AML-193 (cell line): ENCODE results near the gene GJE1.
A peak's percentile ranks its signal among the peaks of the same experiment; 100 is the strongest.
"Not testable (repeated sequence)": the region's sequence is repeated elsewhere in the genome, so short reads cannot be mapped to it uniquely, and the experiment has no call there.

Experiments
- DNase-seq, 2 experiments: peaks; one replicate each; lab custom pipeline; 2025; lab: John Stamatoyannopoulos, UW

The GJE1 gene

DNA sequence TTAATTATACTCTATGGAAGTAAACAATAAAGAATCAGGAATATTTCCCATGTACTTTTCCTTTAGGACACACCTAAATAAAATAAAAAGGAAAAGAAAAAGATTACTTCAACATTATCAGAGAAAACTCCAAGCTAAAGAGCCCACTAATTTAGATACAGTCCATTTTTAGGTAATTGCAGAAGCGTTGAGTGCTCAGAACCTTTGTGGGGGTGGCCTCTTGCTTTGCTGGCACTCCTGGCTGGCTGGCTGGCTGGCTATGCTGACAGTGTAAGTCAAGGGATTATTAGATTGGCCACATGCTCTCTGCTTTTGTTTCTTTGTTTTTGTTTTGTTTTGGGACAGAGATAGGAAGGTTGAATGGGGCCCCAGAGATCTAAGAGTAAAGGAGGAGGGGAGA is at the start of gene GJE1:
TSS of gene GJE1 (plus strand) at position 301 of the 400 bp plus-strand sequence. CDS start 234 bp downstream, outside the sequence.
- no peak for DNase-seq

DNA sequence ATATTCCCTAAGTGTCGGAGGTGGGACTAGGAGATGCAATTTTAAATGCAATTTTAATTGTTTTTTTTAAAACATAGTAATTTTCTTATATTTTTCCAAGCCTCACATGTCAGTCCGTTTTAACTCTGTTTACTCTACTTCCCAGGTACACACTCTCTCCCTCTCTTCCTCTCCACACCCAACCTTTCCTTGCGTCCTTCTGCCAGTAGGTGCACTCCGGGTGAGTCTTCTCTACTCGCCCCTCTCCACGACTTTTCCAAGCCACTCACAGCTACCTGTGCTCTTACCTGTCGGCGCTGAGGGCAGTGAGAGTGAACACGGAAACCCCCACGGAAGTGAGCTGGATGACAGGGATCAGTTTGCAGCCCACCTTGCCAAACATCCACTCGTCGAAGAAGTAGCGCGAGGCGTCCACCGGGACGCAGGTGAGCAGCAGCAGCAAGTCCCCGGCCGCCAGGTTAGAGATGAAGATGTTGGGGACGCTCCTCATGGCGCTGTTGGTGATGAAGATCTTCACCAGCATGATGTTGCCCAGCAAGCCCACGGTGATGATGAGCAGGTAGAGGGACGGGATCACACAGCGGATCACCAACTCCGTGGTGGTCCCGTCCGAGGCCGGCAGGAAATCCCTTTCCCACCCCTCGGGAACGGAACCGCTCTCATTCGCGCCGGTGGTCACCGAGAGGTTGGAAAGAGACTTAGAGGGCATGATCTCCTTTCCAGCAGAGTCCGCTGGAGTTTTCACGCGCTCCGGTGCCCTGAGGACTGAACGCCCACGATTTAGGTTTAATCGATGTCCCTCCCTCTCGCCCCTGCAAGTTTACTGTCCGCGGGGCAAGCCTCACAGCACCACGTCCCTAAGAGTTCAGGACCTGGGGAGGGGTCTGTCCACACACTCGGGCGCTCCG is 44.5 kb upstream of the GJE1 start:
- DNase-seq = no peak

- DNase-seq = no peak
These were observed 43.9 kb upstream of the GJE1 start for GRCh38 chr6:142088858-142089216.

DNA sequence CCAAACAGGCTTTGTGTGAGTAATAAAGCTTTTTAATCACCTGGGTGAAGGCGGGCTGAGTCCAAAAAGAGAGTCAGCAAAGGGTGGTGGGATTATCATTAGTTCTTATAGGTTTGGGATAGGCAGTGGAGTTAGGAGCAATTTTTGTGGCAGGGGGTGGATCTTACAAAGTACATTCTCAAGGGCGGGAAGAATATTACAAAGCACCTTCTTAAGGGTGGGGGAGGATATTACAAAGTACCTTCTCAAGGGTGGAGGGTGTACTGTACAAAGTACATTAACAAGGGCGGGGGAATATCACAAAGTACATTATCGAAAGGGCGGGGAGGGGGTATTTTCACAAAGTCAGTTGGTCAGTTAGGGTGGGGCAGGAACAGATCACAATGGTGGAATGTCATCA is 27.9 kb upstream of the GJE1 start:
- not testable (repeated sequence) for DNase-seq

- not testable (repeated sequence) for DNase-seq
These were observed 21.9 kb upstream of the GJE1 start for GRCh38 chr6:142110820-142111219.

DNA sequence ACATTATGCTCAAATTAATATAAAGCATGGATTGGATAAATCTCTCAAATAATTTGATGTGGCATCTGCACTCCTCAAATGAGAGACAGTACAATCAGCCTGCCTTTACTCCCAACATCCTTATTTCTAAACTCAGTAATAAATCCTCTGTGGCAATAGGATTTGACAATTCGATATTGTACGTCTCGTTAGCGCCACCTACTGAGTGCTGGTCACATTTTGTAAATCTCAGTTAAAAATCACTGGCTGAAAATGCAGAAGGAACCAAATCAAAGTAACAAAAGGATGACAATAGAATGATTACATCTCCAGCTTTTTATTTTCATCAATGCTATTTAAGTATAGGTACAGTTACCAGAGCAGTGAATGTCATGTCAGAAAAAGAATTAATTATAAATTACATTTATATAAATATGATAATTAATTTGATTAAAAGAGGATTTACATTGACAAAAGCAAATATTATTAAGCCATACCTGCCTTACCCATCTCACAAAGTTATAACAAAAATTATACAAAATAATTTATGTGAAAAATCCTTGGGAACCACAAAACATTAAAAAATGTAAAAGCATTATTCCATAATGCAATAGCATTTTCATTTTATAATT is 20.2 kb upstream of the GJE1 start:
- peak; percentile 71 to 84 for DNase-seq

- DNase-seq = no peak
These were observed 15.4 kb upstream of the GJE1 start for GRCh38 chr6:142117366-142117765.

GRCh38 chr6:142118328-142118727 is 14.4 kb upstream of the GJE1 start:
- DNase-seq = no peak

DNA sequence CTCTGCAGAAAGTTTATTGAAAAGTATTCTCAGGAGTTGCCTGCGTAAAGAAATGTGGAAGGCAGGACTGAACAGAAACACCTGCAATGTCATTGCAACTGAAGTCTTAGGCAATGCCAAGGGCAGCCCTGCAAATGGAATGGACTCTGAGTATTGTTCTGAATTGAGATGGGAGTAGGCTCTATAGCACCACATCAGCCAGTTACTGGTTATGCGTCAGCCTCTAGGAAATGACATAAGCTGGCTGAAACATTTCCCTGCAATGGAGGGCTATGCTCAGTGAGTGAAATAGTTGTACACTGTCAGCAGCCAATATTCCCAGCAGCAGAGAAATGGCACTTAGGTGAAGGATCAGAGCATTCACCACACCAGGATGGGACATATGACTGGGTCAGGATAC is 13.8 kb upstream of the GJE1 start:
- no peak for DNase-seq

DNA sequence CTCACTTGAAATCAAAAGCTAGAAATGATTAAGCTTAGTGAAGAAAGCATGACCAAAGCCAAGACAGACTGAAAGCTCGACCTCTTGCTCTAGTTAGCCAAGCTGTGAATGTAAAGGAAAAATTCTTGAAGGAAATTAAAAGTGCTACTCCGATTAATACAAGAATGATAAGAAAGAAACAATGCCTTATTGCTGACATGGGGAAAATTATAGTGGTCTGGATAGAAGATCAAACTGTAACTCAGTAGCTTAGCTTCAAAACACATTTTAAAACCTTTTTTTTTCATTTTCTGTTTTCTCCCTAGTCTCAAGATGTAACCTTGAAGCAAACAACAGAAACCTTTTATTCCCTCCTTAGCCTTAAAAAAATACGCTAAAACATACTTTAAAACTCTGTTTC is 11.4 kb upstream of the GJE1 start:
- no peak for DNase-seq

DNA sequence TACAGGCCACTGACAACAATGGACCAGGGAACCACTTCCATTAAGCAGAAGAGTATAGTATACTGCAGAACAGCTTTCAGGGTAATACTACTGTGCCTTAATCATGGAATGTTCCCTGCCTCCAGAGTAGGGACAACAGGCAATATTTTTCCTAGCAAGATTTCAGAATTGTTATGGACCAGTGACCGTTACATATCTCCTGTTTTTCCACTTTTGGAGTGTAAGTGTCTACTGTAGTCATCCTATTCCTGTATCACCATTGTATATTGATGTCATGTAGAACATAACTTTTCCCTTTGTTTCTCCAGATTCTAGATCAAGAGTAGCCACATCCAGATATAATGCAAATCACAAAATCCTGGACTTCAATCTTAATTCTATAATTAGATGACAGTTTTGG is 1.9 kb upstream of the GJE1 start:
- no peak for DNase-seq

DNA sequence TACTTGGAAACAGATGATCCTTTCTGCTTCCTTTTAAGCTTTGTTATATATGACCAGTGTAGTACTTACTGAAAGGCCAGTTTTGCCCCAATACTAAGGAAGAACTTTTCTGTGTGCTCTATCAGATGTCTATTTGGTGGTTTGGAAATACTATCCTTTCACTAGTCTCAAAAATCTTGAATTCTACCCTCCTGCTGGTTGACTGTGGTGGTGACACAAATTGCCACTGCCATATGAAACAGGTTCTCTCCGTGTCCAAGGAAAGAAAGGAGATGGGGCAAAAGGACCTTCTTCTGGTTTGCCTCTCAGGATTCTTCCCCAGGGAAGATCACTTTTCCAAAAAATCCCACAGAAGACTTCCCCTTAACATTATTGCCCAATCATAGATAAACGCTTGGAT is 6.2 kb downstream of the GJE1 start:
- DNase-seq = no peak

DNA sequence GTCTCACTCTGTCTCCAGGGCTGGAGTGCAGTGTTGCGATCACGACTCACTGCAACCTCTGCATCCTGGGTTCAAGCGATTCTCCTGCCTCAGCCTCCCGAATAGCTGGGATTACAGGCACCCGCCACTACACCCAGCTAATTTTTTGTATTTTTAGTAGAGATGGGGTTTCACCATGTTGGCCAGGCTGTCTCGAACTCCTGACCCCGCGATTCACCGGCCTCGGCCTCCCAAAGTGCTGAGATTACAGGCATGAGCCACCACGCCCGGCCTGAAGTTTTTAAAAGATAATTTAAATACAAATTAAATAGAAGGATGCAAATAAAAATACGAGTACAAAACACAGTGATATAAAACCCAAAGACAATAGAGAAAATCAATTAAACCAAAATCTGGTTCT is 8.8 kb downstream of the GJE1 start:
- not testable (repeated sequence) for DNase-seq

DNA sequence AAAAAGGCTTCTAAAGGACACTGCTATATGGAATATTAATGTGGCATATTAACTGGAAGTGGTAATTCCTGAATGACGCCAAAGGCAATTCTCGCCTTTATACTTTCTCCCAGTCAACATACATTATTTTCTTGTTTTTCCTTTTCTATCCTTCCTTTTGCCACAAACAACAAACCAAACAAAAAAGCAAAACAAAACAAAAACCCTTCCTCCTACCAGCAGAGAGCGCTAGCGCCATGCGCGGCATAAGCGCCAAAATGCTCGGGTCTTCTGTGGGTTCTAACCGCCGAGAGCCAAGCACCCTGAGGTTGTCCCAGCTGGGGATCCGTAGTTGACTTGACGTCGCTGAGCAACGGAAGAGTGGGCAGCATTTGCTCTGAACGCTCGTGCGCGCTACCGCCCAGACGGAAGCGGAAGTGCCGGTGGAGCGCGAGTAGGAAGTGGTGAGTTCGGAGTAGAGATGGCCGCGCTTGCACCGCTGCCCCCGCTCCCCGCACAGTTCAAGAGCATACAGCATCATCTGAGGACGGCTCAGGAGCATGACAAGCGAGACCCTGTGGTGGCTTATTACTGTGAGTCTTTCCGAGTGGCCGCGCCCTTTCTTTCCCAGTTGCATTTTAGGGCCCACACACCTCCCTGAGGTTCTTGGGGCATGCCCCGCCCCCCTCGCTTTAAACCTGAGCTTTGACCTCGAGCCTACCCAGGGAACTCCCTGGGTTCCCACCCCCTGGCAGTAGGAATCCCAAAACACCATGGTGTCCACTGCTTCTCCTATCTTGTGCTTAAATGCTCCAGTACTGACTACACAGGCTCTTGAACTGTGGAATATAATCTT is 14.3 kb downstream of the GJE1 start, which contains the start of the genes NMBR and VTA1:
TSS of gene NMBR (minus strand) at position 295 of the 835 bp plus-strand sequence. CDS start 58,464 bp downstream, outside the sequence.
TSS of gene VTA1 (plus strand) at position 436 of the 835 bp plus-strand sequence. CDS start at position 461, 25 bp downstream.
- peak; percentile 99 for DNase-seq

DNA sequence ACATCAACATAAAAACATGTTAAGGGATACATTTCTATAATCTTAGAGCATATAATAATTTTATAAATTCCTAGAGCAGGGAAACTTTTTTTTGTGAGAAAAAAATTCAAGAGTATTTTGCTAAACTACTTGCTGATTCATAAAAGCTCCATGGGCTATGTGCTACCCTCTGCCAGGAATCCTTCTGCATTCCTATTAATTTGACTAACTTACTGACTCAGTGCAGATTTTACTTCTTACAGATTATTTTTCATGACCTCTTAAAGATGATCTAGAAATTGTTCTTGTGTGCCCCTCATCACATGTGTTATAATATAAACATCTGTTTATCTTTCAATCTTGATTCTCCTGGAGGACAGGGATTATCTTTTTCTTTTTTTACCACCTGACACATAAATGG is 20.0 kb downstream of the GJE1 start:
- DNase-seq = no peak

DNA sequence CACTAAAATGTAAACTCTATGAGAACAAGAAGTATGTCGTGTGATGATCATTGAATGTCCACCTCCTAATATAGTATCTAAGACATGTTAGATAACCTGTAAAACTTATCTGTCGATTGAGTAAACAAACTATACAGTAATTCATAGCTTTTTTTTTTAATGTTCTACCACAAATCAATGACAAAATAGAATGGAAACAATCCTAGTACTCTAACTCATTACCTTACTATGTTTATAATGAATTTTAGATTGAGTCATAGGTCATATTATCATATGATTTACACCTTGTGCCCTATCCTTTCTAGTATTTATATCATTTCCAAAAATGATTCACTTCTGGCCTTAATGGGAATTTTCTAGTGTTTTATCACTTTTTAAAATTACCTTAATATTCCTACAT is 20.5 kb downstream of the GJE1 start:
- no peak for DNase-seq

DNA sequence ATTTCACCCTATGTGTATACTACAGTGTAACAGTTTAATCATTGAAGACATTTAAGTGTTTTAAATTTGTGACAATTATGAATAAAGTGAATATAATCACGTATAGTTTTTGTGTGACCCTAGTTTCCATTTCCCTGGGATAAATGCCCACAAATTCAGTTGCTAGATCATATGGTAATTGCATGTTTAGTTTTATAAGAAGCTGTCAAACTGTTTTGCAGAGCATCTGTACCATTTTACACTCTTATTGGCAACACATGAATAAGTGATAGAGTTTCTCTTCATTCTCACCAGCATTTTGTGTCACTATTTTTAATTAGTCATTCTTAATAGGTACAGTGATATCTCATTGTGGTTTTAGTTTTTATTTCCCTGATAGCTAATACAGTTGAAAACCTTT is 21.6 kb downstream of the GJE1 start:
- no peak for DNase-seq

GRCh38 chr6:142155091-142155490 is 22.4 kb downstream of the GJE1 start:
- no peak for DNase-seq

GRCh38 chr6:142155895-142156757 is 23.4 kb downstream of the GJE1 start:
- peak; percentile 54 to 67 for DNase-seq

DNA sequence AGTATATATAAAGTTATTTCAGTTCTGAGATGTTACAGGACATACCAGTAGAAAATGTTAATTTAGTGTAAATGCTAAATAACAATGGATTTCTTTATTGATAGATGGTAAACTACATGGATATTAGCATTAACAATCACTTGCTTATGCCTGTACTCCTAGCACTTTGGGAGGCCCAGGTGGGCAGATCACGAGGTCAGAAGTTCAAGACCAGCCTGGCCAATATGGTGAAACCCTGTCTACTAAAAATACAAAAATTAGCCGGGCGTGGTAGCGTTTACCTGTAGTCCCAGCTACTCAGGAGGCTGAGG is 24.0 kb downstream of the GJE1 start:
- DNase-seq = not testable (repeated sequence)

GRCh38 chr6:142162780-142163179 is 30.1 kb downstream of the GJE1 start:
- DNase-seq = no peak

- no peak for DNase-seq
These were observed 32.5 kb downstream of the GJE1 start for GRCh38 chr6:142165227-142165626.
